Endothelial cell of umbilical vein (primary cell): Measurements from ENCODE around the gene CAPG. TPM values are rescaled to one million over a fixed set of nuclear protein-coding genes. Genes with fewer than 3 reads are reported as not detected.

ENCODE experiments used
- BruUV-seq: library from RNA; stranded (reverse); fragments of 400-500 nt; replicated peaks from 2 replicates; lab custom pipeline; 2021; lab: Mats Ljungman, UMichigan
- CTCF ChIA-PET: fragments of 300-600, 350-600 bp; sonication (Branson Sonifier 250); formaldehyde crosslinking; loops from one replicate; lab custom pipeline; 2021; ENCODE audit warnings: antibody characterized with exemption, inconsistent platforms; lab: Charles Lee
- POLR2A ChIA-PET: fragments of 300-600, 350-600 bp; sonication (Branson Sonifier 250); formaldehyde crosslinking; loops from one replicate; lab custom pipeline; 2021; ENCODE audit warnings: antibody characterized with exemption, inconsistent platforms; lab: Charles Lee
- DNase-seq: peaks from one replicate; pipeline ENCODE4 v3.0.0-alpha.2; 2011; ENCODE audit warnings: low read depth, low spot score
- FAIRE-seq: peaks from 2 replicates; lab custom pipeline; 2011; peaks lifted over from hg19 to GRCh38; lab: Jason Lieb, UNC
- H2AFZ ChIP-seq: 2 replicates; pipeline ENCODE4 v1.6.0; 2012; ENCODE audit warnings: low read depth, low read length, control low read depth, inconsistent platforms
- H3K27ac ChIP-seq: 2 replicates; pipeline ENCODE4 v1.5.1; 2011; ENCODE audit warnings: low read depth, mild to moderate bottlenecking, control low read depth, low read length, moderate library complexity; ENCODE audit not compliant: insufficient read depth
- H3K27me3 ChIP-seq, 2 experiments: 2 replicates each; pipeline versions ENCODE4 v1.6.0 to v1.6.1; 2011; ENCODE audit warnings: low read length in 2 of 2, mixed read lengths in 1 of 2; ENCODE audit not compliant: control insufficient read depth in 2 of 2, insufficient read depth in 2 of 2
- H3K36me3 ChIP-seq, 2 experiments: 2 replicates in 1 of 2; 3 replicates in 1 of 2; pipeline ENCODE4 v1.5.1; 2011; ENCODE audit warnings: low read length in 2 of 2, mild to moderate bottlenecking in 1 of 2, moderate library complexity in 1 of 2; ENCODE audit not compliant: control insufficient read depth in 2 of 2, insufficient read depth in 2 of 2; ENCODE audit errors: extremely low read depth in 1 of 2
- H3K4me1 ChIP-seq: 3 replicates; pipeline ENCODE4 v1.5.1; 2011; ENCODE audit warnings: mild to moderate bottlenecking, low read length; ENCODE audit not compliant: control insufficient read depth, insufficient read depth; ENCODE audit errors: extremely low read depth
- H3K4me2 ChIP-seq: 2 replicates; pipeline ENCODE4 v1.6.1; 2011; ENCODE audit warnings: low read length, control low read depth, mixed read lengths; ENCODE audit not compliant: insufficient read depth
- H3K4me3 ChIP-seq, 3 experiments: fragments of 200-600 bp in 1 of 3; sonication (generic), shearing (Covaris generic) in 1 of 3; replicated peaks in 1 of 3; 2 replicates each; pipeline ENCODE4 v1.5.1; 2011 to 2016; ENCODE audit warnings: control low read depth in 3 of 3, low read length in 3 of 3, mild to moderate bottlenecking in 2 of 3, inconsistent platforms in 1 of 3, low read depth in 1 of 3, moderate library complexity in 1 of 3; ENCODE audit not compliant: insufficient read depth in 1 of 3
- H3K79me2 ChIP-seq: 2 replicates; pipeline ENCODE4 v1.6.0; 2012; ENCODE audit warnings: low read length, inconsistent platforms; ENCODE audit not compliant: control insufficient read depth, insufficient read depth
- H3K9ac ChIP-seq: replicated peaks from 2 replicates; pipeline ENCODE3; 2011; ENCODE audit warnings: low read length, control low read depth; ENCODE audit not compliant: insufficient read depth; ENCODE audit errors: extremely low read depth
- H3K9me1 ChIP-seq: replicated peaks from 3 replicates; pipeline ENCODE4 v1.6.0; 2011; ENCODE audit warnings: mild to moderate bottlenecking, low read length; ENCODE audit not compliant: control insufficient read depth, insufficient read depth; ENCODE audit errors: extremely low read depth
- H3K9me3 ChIP-seq: replicated peaks from 2 replicates; pipeline ENCODE4 v1.5.1; 2012; ENCODE audit warnings: low read length, inconsistent platforms; ENCODE audit not compliant: control insufficient read depth, insufficient read depth
- H4K20me1 ChIP-seq: replicated peaks from 2 replicates; pipeline ENCODE3; 2011; ENCODE audit warnings: mild to moderate bottlenecking, low read length; ENCODE audit not compliant: control insufficient read depth, insufficient read depth; ENCODE audit errors: extremely low read depth
- CTCF ChIP-seq, 2 donors: IDR thresholded peaks; 1 replicate in 1 of 2; 2 replicates in 1 of 2; pipeline ENCODE4 v1.5.1; 2011; ENCODE audit warnings: low read length in 2 of 2, mild to moderate bottlenecking in 2 of 2, moderate library complexity in 2 of 2, control low read depth in 1 of 2, inconsistent platforms in 1 of 2, low read depth in 1 of 2; ENCODE audit not compliant: insufficient read depth in 1 of 2; ENCODE audit errors: extremely low read depth in 1 of 2
- EZH2 ChIP-seq: IDR thresholded peaks from 2 replicates; pipeline ENCODE4 v1.6.1; 2012; ENCODE audit warnings: borderline replicate concordance, low read depth, mild to moderate bottlenecking, moderate library complexity, low read length, inconsistent platforms; ENCODE audit not compliant: severe bottlenecking
- FOS ChIP-seq: IDR thresholded peaks from 2 replicates; pipeline ENCODE4 v1.6.1; 2011; ENCODE audit warnings: mild to moderate bottlenecking, low read length, moderate library complexity, borderline replicate concordance; ENCODE audit not compliant: insufficient read depth
- GATA2 ChIP-seq: IDR thresholded peaks from 2 replicates; pipeline ENCODE4 v1.7.0; 2011; ENCODE audit warnings: low read depth, mild to moderate bottlenecking, moderate library complexity, mixed read lengths, low read length; ENCODE audit not compliant: insufficient read length, insufficient read depth
- JUN ChIP-seq: IDR thresholded peaks from 2 replicates; pipeline ENCODE4 v1.6.1; 2011; ENCODE audit warnings: borderline replicate concordance, low read depth; ENCODE audit not compliant: insufficient read length, insufficient read depth
- MAX ChIP-seq: IDR thresholded peaks from 2 replicates; pipeline ENCODE4 v1.6.1; 2011; ENCODE audit not compliant: insufficient read depth, insufficient read length
- MYC ChIP-seq: IDR thresholded peaks from one replicate; pipeline ENCODE4 v1.6.1; 2011; ENCODE audit warnings: mild to moderate bottlenecking, low read depth, low read length
- POLR2A ChIP-seq: IDR thresholded peaks from 2 replicates; pipeline ENCODE4 v1.6.1; 2012; ENCODE audit warnings: low read depth, mild to moderate bottlenecking, control low read depth, low read length
- POLR2AphosphoS5 ChIP-seq: IDR thresholded peaks from 2 replicates; pipeline ENCODE4 v1.6.1; 2012; ENCODE audit warnings: low read depth, mild to moderate bottlenecking, control low read depth, low read length, moderate library complexity; ENCODE audit not compliant: insufficient read depth
- dilution Hi-C: fragments of 300-500 bp; cut with MboI; formaldehyde crosslinking; loops from one replicate; pipeline ENCODE4 v1.15.0; 2019; ENCODE audit warnings: low sequenced_read_pairs; ENCODE audit not compliant: extremely low pct_ligation_motif_present
- intact Hi-C: fragments of 100-400 bp; cut with micrococcal nuclease; formaldehyde crosslinking; loops from one replicate; pipeline ENCODE4 v1.10.0; 2022
- polyA plus RNA-seq, 4 experiments: library from polyadenylated mRNA; depleted of rRNA in 3 of 4; stranded (reverse) in 3 of 4; unstranded in 1 of 4; fragments of >200 nt; gene quantifications; 2 replicates each; pipeline versions ENCODE4 v1.2.1 to v1.2.3, GENCODE V29; 2011 to 2012; ENCODE audit warnings: missing spikeins in 1 of 4
- total RNA-seq: library from RNA; stranded (reverse); gene quantifications from 2 replicates; pipeline ENCODE4 v1.2.3, GENCODE V29; 2021

The CAPG gene
- total and polyA plus RNA-seq, 2 donors (not counting 3 experiments of a cell fraction or from before 2014, with no cell fraction given) = 107 to 115 TPM

- POLR2A ChIA-PET = no interaction called here
- H3K9me3 ChIP-seq = no peaks in the 10 kb centered on the region
- no peak for FAIRE-seq
- peaks cover 14% of the 10 kb centered on the region for H3K79me2 ChIP-seq
- TF ChIP-seq MAX = no peak
- no peak for TF ChIP-seq GATA2
- no peak for TF ChIP-seq EZH2
- TF ChIP-seq CTCF (IDR thresholded peaks at IDR 0.05; ENCODE audit: extremely low read depth in 1 of 2, insufficient read depth in 1 of 2, low read depth in 1 of 2, low read length in 2 of 2) = no peak
- no peak for TF ChIP-seq MYC
- no peak for TF ChIP-seq POLR2A
- no peak for TF ChIP-seq POLR2AphosphoS5
- TF ChIP-seq JUN = no peak
- TF ChIP-seq FOS = no peak
- no TSS peak for BruUV-seq
- intact Hi-C loops (no loop called here), dilution Hi-C loops (no loop called here)
- DNase-seq = no peak
- peaks cover 8% of the 10 kb centered on the region for H3K4me1 ChIP-seq
- H3K27me3 ChIP-seq = no peaks in the 10 kb centered on the region
- peaks cover 4% of the 10 kb centered on the region in 2 experiments for H3K36me3 ChIP-seq
- CTCF ChIA-PET = interaction anchor here (1.5 kb wide), 1 partner anchor 8 kb away, joined by 4 read pairs; no protein-coding TSS in a partner anchor
- H4K20me1 ChIP-seq = no peaks in the 10 kb centered on the region
- no peaks in the 10 kb centered on the region for H3K9me1 ChIP-seq
- H3K4me2 ChIP-seq = no peak overlapping the region
- no peak overlapping the region for H3K4me3 ChIP-seq
- no peak overlapping the region for H3K27ac ChIP-seq
- H2AFZ ChIP-seq = no peak overlapping the region
- no peak overlapping the region for H3K9ac ChIP-seq
Measured at GRCh38 chr2:85357736-85358135, 52.4 kb downstream of the CAPG start.
